IMR-90 (cell line): Measurements from ENCODE around the gene GMNN.

Source experiments
- CEBPB ChIP-seq: IDR thresholded peaks from 2 replicates; pipeline ENCODE4 v1.6.1; 2012; ENCODE audit warnings: low read depth, low read length, improper control_type of control experiment
- CHD1 ChIP-seq: IDR thresholded peaks from 2 replicates; pipeline ENCODE4 v1.6.1; 2012; ENCODE audit warnings: low read depth, low read length, improper control_type of control experiment
- CTCF ChIP-seq: conservative IDR thresholded peaks from 2 replicates; pipeline ENCODE4 v1.5.1; 2012; ENCODE audit warnings: mild to moderate bottlenecking, low read depth, low read length, improper control_type of control experiment
- MAFK ChIP-seq: IDR thresholded peaks from 2 replicates; pipeline ENCODE4 v1.6.1; 2012; ENCODE audit warnings: low read depth, low read length, improper control_type of control experiment
- MAZ ChIP-seq: IDR thresholded peaks from 2 replicates; pipeline ENCODE4 v1.6.1; 2012; ENCODE audit warnings: low read depth, mild to moderate bottlenecking, low read length, improper control_type of control experiment, moderate library complexity, borderline replicate concordance
- MXI1 ChIP-seq: IDR thresholded peaks from 2 replicates; pipeline ENCODE4 v1.6.1; 2012; ENCODE audit warnings: low read depth, mild to moderate bottlenecking, low read length, moderate library complexity, borderline replicate concordance
- POLR2A ChIP-seq: IDR thresholded peaks from 2 replicates; pipeline ENCODE4 v1.6.1; 2012; ENCODE audit warnings: mild to moderate bottlenecking, low read depth, low read length
- RAD21 ChIP-seq: IDR thresholded peaks from 2 replicates; pipeline ENCODE4 v1.6.1; 2012; ENCODE audit warnings: low read length, improper control_type of control experiment
- RCOR1 ChIP-seq: IDR thresholded peaks from 2 replicates; pipeline ENCODE4 v1.6.1; 2012; ENCODE audit warnings: mild to moderate bottlenecking, low read length, improper control_type of control experiment; ENCODE audit not compliant: insufficient replicate concordance
- RFX5 ChIP-seq: IDR thresholded peaks from 2 replicates; pipeline ENCODE4 v1.8.0; 2012; ENCODE audit warnings: low read depth, mild to moderate bottlenecking, low read length, moderate library complexity
- SMC3 ChIP-seq: fragments of 150-350 bp; IDR thresholded peaks from 2 replicates; pipeline ENCODE4 v1.6.1; 2016; ENCODE audit warnings: low read depth, mild to moderate bottlenecking, antibody characterized with exemption, low read length, moderate library complexity

DNA sequence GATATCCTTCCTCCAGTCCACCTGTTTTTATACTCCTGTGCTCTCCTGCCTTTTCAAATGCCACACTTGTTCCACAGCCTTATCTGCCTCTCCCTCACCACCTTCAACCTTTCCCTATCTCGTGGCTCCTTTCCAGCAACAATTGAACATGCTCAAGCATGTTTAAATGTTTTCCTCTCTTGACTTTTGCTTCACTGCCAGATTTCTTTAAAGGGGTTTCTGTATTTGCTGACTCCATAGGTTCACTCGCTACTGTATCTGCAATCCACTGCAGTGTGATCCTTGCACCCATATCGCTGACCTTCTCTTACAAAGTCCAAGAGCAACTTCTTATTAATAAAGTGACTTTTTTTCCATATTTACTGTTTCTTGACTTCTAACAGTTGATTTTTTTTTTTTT is 11.2 kb upstream of the GMNN start:
- TF ChIP-seq RFX5 (no peak), CTCF (no peak), MXI1 (no peak), RCOR1 (no peak), POLR2A (no peak), RAD21 (no peak), MAZ (no peak), CHD1 (no peak), MAFK (no peak), SMC3 (no peak), CEBPB (no peak)
